CD4-positive, alpha-beta T cell treated with Interleukin-2 at 100 ng/mL for 4 hours (primary cell): ENCODE data around the gene MAPKAP1.
"Not testable (repeated sequence)": the region's sequence is repeated elsewhere in the genome, so short reads cannot be mapped to it uniquely, and the experiment has no call there.

Experiments used
- DNase-seq: peaks from one replicate; pipeline ENCODE4 v3.0.0-alpha.2; 2020; ENCODE audit warnings: low spot score

Gene MAPKAP1

GRCh38 chr9:125409637-125410521 is 297.1 kb downstream of the MAPKAP1 start:
- peak; percentile 46 for DNase-seq

GRCh38 chr9:125409217-125409636 is 297.8 kb downstream of the MAPKAP1 start:
- DNase-seq, result no peak

GRCh38 chr9:125407974-125408900 is 298.8 kb downstream of the MAPKAP1 start:
- peak; percentile 66 for DNase-seq

- no peak for DNase-seq
Observed at GRCh38 chr9:125407432-125407973, 299.5 kb downstream of the MAPKAP1 start.

GRCh38 chr9:125406810-125407087 is 300.3 kb downstream of the MAPKAP1 start:
- no peak for DNase-seq

GRCh38 chr9:125405938-125406809 is 300.8 kb downstream of the MAPKAP1 start:
- DNase-seq, result no peak

- no peak for DNase-seq
Observed at GRCh38 chr9:125404733-125405132, 302.3 kb downstream of the MAPKAP1 start.

- DNase-seq, result no peak
Observed at GRCh38 chr9:125400725-125401716, 306.0 kb downstream of the MAPKAP1 start.

- not testable (repeated sequence) for DNase-seq
Observed at GRCh38 chr9:125400232-125400631, 306.8 kb downstream of the MAPKAP1 start.

GRCh38 chr9:125399666-125400065 is 307.3 kb downstream of the MAPKAP1 start:
- no peak for DNase-seq

GRCh38 chr9:125399165-125399564 is 307.8 kb downstream of the MAPKAP1 start:
- no peak for DNase-seq

GRCh38 chr9:125398243-125398642 is 308.8 kb downstream of the MAPKAP1 start:
- no peak for DNase-seq

GRCh38 chr9:125397736-125398135 is 309.3 kb downstream of the MAPKAP1 start:
- DNase-seq, result no peak

GRCh38 chr9:125396799-125397198 is 310.2 kb downstream of the MAPKAP1 start:
- no peak for DNase-seq

GRCh38 chr9:125393426-125393825 is 313.6 kb downstream of the MAPKAP1 start:
- no peak for DNase-seq

- DNase-seq, result no peak
Observed at GRCh38 chr9:125391704-125392103, 315.3 kb downstream of the MAPKAP1 start.

GRCh38 chr9:125388978-125389377 is 318.0 kb downstream of the MAPKAP1 start:
- DNase-seq, result no peak

GRCh38 chr9:125387861-125388524 is 319.0 kb downstream of the MAPKAP1 start:
- DNase-seq, result no peak
